Measurements from ENCODE around the gene PASK.
"Not testable (repeated sequence)": the region's sequence is repeated elsewhere in the genome, so short reads cannot be mapped to it uniquely, and the experiment has no call there.

The PASK gene

DNA sequence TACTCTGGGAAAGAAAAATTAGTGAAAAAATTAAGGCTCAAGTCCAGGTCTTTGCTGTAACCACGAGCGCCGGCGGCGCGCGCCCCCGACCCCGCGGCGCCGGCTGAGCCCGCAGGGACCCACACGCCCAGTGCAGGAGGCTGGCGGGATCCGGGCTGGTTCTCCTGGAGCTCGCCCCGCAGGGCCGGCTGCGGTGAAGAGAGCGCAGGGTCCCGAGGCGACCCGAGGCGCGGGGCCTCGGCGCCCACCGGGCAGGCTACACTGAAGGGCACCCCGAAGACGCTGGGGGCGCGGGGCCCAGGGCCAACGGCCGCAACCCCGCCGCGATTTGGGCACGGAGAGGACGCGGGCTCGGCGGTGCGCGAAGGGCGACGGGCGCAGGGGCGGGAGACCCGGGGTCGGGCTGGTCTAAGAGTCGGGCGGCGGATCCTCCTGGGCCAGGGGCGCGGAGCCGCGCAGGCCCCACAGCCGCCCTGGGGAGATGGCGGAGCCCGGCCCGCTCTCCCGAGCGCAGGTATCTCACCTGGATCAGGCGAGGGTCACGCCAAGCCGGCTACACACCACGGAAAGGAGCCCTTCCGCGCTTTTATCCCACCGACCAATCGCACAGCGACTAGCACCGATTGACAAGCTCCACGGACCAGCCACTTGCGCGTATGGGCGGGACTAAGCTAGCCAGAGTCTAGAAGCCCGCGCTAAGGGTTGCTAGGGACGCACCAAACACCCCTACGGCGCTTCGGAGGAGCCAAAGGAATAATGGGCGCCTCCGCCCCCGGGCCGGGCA, at the start of gene PASK:
TSS of gene PASK (minus strand) at position 582 of the 784 bp plus-strand sequence. CDS start 6,440 bp downstream, outside the sequence.
- Mint-ChIP-seq H3K27me3 (no peaks in the 10 kb centered on the region), H3K9me3 (ENCODE audit: low read depth) (no peaks in the 10 kb centered on the region), H3K4me3 (peak within 1 kb of the TSS; percentile 96), H3K27ac (peak within 1 kb of the TSS; percentile 97), H3K36me3 (no peaks in the 10 kb centered on the region), H3K4me1 (ENCODE audit: low read depth) (peaks cover 41% of the 10 kb centered on the region)

- no peaks in the 10 kb centered on the region for H3K36me3 Mint-ChIP-seq
- no peak overlapping the region for H3K4me3 Mint-ChIP-seq
- H3K4me1 Mint-ChIP-seq (ENCODE audit: low read depth) = no peaks in the 10 kb centered on the region
- H3K27me3 Mint-ChIP-seq = no peaks in the 10 kb centered on the region
- no peak overlapping the region for H3K27ac Mint-ChIP-seq
- H3K9me3 Mint-ChIP-seq (ENCODE audit: low read depth) = no peaks in the 10 kb centered on the region
Observed at GRCh38 chr2:241198381-241199279, 49.4 kb upstream of the PASK start.

DNA sequence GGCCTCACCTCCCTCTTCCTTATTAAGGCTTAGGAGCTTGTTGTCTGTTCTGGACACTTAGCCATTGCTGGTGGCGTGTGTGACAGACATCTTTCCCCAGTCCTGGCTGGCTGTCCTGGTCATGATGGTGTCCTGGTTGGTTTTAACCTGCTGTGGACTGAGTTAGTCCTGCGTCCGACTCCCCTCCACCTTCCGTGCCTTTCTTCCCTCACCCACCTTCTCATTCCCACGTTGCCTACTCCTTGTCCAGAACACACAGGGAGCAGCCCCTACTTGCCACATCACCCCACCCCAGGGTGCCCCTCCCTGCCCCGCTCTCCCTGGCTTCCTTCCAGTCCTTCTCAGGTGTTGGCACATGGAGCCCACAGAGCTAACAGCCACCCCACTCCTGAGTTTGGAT, 48.7 kb upstream of the PASK start:
- no peaks in the 10 kb centered on the region for H3K4me1 Mint-ChIP-seq (ENCODE audit: low read depth)
- H3K27ac Mint-ChIP-seq = no peak overlapping the region
- no peaks in the 10 kb centered on the region for H3K27me3 Mint-ChIP-seq
- no peaks in the 10 kb centered on the region for H3K36me3 Mint-ChIP-seq
- H3K9me3 Mint-ChIP-seq (ENCODE audit: low read depth) = no peaks in the 10 kb centered on the region
- H3K4me3 Mint-ChIP-seq = no peak overlapping the region

- H3K27me3 Mint-ChIP-seq; H3K4me3 Mint-ChIP-seq; H3K27ac Mint-ChIP-seq; H3K4me1 Mint-ChIP-seq (ENCODE audit: low read depth); H3K9me3 Mint-ChIP-seq (ENCODE audit: low read depth); H3K36me3 Mint-ChIP-seq: not testable (repeated sequence)
Observed at GRCh38 chr2:241197246-241197645, 48.0 kb upstream of the PASK start.

DNA sequence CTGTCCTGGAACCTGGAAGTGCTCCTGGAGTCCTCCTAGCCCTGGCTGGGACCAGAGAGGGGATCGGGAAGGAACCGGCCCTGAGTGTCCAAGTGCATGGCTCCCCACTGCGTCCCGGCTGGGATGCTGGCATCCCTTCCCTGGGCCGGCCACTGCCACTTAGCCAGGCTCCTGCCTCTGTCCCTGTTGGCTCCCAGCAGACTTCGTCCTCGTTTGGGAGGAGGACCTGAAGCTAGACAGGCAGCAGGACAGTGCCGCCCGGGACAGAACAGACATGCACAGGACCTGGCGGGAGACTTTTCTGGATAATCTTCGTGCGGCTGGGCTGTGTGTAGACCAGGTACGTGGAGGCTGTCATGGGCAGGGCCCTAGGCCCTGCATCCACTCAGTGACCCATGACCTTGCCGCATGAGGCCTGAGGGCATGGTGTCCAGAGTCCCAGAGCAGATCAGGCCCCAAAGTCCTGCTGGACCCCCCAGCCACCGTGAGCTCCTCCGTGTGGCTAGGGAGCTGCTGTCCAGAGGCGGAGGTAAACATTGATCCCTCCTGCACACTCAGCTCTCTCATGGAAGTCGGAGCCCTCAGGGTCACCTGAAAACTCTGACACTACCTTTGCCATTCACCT, 46.3 kb upstream of the PASK start:
- no peak overlapping the region for H3K27ac Mint-ChIP-seq
- H3K36me3 Mint-ChIP-seq = no peaks in the 10 kb centered on the region
- H3K4me3 Mint-ChIP-seq = no peak overlapping the region
- no peaks in the 10 kb centered on the region for H3K27me3 Mint-ChIP-seq
- H3K9me3 Mint-ChIP-seq (ENCODE audit: low read depth) = no peaks in the 10 kb centered on the region
- no peaks in the 10 kb centered on the region for H3K4me1 Mint-ChIP-seq (ENCODE audit: low read depth)

- Mint-ChIP-seq H3K4me3 (no peak overlapping the region), H3K27ac (no peak overlapping the region), H3K27me3 (no peaks in the 10 kb centered on the region), H3K9me3 (ENCODE audit: low read depth) (no peaks in the 10 kb centered on the region), H3K4me1 (ENCODE audit: low read depth) (no peaks in the 10 kb centered on the region), H3K36me3 (no peaks in the 10 kb centered on the region)
Observed at GRCh38 chr2:241194811-241195210, 45.5 kb upstream of the PASK start.

DNA sequence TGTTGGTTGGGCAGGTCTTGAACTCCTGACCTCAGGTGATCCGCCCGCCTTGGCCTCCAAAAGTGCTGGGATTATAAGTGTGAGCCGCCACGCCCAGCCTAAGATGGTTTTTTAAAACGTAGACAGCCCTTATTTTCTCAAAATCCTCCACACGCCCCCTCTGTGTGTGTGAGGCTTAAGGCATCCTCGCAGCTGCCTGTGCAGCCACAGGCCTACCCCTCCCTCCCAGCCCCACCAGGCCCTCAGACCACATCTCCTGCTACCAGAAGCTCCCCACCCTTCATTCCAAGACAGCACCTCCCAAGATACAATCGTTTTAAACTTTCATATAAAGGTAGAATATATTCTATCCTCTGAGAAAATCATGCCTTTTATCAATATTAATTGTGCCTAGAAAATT, 44.0 kb upstream of the PASK start:
- Mint-ChIP-seq H3K27ac (no peak overlapping the region), H3K27me3 (no peaks in the 10 kb centered on the region), H3K9me3 (ENCODE audit: low read depth) (no peaks in the 10 kb centered on the region), H3K36me3 (no peaks in the 10 kb centered on the region), H3K4me1 (ENCODE audit: low read depth) (no peaks in the 10 kb centered on the region), H3K4me3 (no peak overlapping the region)

GRCh38 chr2:241191081-241191480, 41.8 kb upstream of the PASK start:
- Mint-ChIP-seq H3K36me3 (no peaks in the 10 kb centered on the region), H3K9me3 (ENCODE audit: low read depth) (no peaks in the 10 kb centered on the region), H3K4me1 (ENCODE audit: low read depth) (no peaks in the 10 kb centered on the region), H3K4me3 (no peak overlapping the region), H3K27ac (no peak overlapping the region), H3K27me3 (no peaks in the 10 kb centered on the region)

DNA sequence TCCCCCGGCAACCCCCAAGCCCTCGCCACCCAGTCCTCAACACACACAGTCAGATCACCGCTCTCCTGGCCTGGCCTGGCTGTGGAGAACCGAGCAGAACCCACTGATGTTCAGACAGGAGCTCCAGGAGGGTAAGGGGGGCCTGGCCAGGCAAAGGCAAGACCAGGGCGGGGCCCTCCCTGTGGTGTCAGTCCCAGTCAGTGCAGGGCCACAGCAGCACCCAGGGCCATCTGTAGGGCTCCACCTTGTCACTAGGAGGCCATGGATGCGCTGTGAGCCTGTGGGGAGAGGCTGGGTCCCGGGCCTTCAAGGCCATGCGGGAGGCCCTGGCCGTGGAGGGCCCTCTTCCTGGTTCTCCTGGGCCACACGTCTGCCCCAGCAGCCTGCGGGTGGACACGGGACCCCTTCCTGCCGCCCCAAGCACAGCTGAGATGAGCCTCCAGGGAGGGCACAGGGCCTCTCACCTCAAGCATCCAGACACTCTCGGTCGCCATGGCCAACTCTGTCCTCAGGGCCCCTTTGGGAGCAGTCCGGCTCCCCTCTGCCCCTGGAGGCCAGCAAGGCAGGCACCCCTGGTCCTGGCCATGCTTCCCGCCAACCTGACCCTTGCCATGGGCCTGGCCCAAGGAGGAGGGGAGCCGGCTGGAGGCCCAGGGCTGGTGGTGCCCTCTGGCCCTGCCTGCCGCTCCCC, 41.2 kb upstream of the PASK start:
- no peak overlapping the region for H3K27ac Mint-ChIP-seq
- no peaks in the 10 kb centered on the region for H3K36me3 Mint-ChIP-seq
- H3K4me3 Mint-ChIP-seq = no peak overlapping the region
- H3K9me3 Mint-ChIP-seq (ENCODE audit: low read depth) = no peaks in the 10 kb centered on the region
- no peaks in the 10 kb centered on the region for H3K27me3 Mint-ChIP-seq
- H3K4me1 Mint-ChIP-seq (ENCODE audit: low read depth) = no peaks in the 10 kb centered on the region

DNA sequence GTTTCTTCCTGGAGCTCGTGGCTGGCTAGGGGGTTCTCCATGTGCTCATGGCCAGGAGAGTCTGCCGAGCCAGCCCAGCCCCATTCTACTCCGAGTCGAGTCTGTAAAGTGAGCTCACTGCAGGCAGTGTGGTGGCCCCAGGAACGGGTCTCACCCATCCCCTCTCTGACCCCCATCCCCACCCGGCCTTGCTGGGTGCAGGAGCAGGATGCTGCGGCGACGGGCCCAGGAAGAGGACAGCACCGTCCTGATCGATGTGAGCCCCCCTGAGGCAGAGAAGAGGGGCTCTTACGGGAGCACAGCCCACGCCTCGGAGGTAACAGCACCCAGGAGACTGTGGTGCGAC, 40.6 kb upstream of the PASK start:
- Mint-ChIP-seq H3K4me1 (ENCODE audit: low read depth) (no peaks in the 10 kb centered on the region), H3K36me3 (no peaks in the 10 kb centered on the region), H3K27ac (no peak overlapping the region), H3K9me3 (ENCODE audit: low read depth) (no peaks in the 10 kb centered on the region), H3K4me3 (no peak overlapping the region), H3K27me3 (no peaks in the 10 kb centered on the region)

- Mint-ChIP-seq H3K4me3 (no peak overlapping the region), H3K9me3 (ENCODE audit: low read depth) (no peaks in the 10 kb centered on the region), H3K27ac (no peak overlapping the region), H3K27me3 (no peaks in the 10 kb centered on the region), H3K36me3 (no peaks in the 10 kb centered on the region), H3K4me1 (ENCODE audit: low read depth) (no peaks in the 10 kb centered on the region)
Observed at GRCh38 chr2:241189093-241189855, 40.0 kb upstream of the PASK start.

GRCh38 chr2:241188361-241189092, 39.3 kb upstream of the PASK start, which contains the start of gene ANO7:
TSS of gene ANO7 (plus strand) at chr2:241188677. CDS start at chr2:241190064, 1,387 bp downstream.
- Mint-ChIP-seq H3K4me1 (ENCODE audit: low read depth) (no peaks in the 10 kb centered on the region), H3K4me3 (no peak within 1 kb of the TSS), H3K9me3 (ENCODE audit: low read depth) (no peaks in the 10 kb centered on the region), H3K27ac (no peak within 1 kb of the TSS), H3K36me3 (no peaks in the 10 kb centered on the region), H3K27me3 (no peaks in the 10 kb centered on the region)

- no peaks in the 10 kb centered on the region for H3K9me3 Mint-ChIP-seq (ENCODE audit: low read depth)
- no peaks in the 10 kb centered on the region for H3K27me3 Mint-ChIP-seq
- no peaks in the 10 kb centered on the region for H3K36me3 Mint-ChIP-seq
- H3K4me3 Mint-ChIP-seq = no peak overlapping the region
- no peak overlapping the region for H3K27ac Mint-ChIP-seq
- H3K4me1 Mint-ChIP-seq (ENCODE audit: low read depth) = no peaks in the 10 kb centered on the region
Observed at GRCh38 chr2:241187918-241188234, 38.6 kb upstream of the PASK start.

Data from activated naive CD8-positive, alpha-beta T cell (primary cell).